Lung (tissue), 12 donors: ENCODE results near the gene C22orf23. TPM values are rescaled to one million over a fixed set of nuclear protein-coding genes. Genes with fewer than 3 reads are reported as not detected.
"Not testable (repeated sequence)": the region's sequence is repeated elsewhere in the genome, so short reads cannot be mapped to it uniquely, and the experiment has no call there.

Experiments used
- ATAC-seq: fragments of 200-7000 bp; cut with Tn5 transposase; one replicate; pipeline ENCODE4 v1.9.1; 2020; ENCODE audit warnings: moderate number of reproducible peaks; ENCODE audit not compliant: insufficient read depth, low FRiP score
- DNase-seq, 3 donors: peaks; one replicate each; pipeline ENCODE4 v3.0.0-alpha.2; 2013 to 2017
- H3K27ac ChIP-seq, 2 donors: one replicate each; pipeline ENCODE4 v1.5.1; 2013; ENCODE audit warnings: mild to moderate bottlenecking in 2 of 2, moderate library complexity in 2 of 2, control low read depth in 1 of 2, inconsistent platforms in 1 of 2, low read depth in 1 of 2, low read length in 1 of 2
- H3K27me3 ChIP-seq, 3 donors: one replicate each; pipeline ENCODE4 v1.5.1; 2013; ENCODE audit warnings: low read length in 2 of 3; ENCODE audit not compliant: control insufficient read depth in 3 of 3, insufficient read depth in 3 of 3
- H3K36me3 ChIP-seq, 4 donors: one replicate each; pipeline ENCODE4 v1.5.1; 2013; ENCODE audit warnings: low read length in 4 of 4, mild to moderate bottlenecking in 1 of 4, moderate library complexity in 1 of 4; ENCODE audit not compliant: control insufficient read depth in 4 of 4, insufficient read depth in 4 of 4
- H3K4me1 ChIP-seq, 5 donors: one replicate each; pipeline ENCODE4 v1.5.1; 2013; ENCODE audit warnings: low read length in 5 of 5, mild to moderate bottlenecking in 2 of 5, moderate library complexity in 1 of 5; ENCODE audit not compliant: control insufficient read depth in 5 of 5, insufficient read depth in 5 of 5
- H3K4me3 ChIP-seq: one replicate; pipeline ENCODE4 v1.5.1; 2013; ENCODE audit warnings: mild to moderate bottlenecking, control low read depth, moderate library complexity
- H3K9ac ChIP-seq, 2 donors: one replicate each; pipeline ENCODE4 v1.5.1; 2013; ENCODE audit warnings: low read length in 2 of 2, control low read depth in 1 of 2; ENCODE audit not compliant: insufficient read depth in 1 of 2
- H3K9me3 ChIP-seq, 4 donors: one replicate each; pipeline ENCODE4 v1.5.1; 2013; ENCODE audit warnings: low read length in 3 of 4, mild to moderate bottlenecking in 1 of 4, moderate library complexity in 1 of 4; ENCODE audit not compliant: control insufficient read depth in 4 of 4, insufficient read depth in 3 of 4
- CTCF ChIP-seq: IDR thresholded peaks from 2 replicates; pipeline ENCODE4 v1.5.1; 2012; ENCODE audit warnings: mild to moderate bottlenecking; ENCODE audit errors: control extremely low read depth, extremely low read depth
- WGBS, 2 donors: extraction: QIAGEN DNeasy Blood & Tissue Kit; methylation state at CpG; one replicate each; pipeline ENCODE4 v1.1.7; 2013; 5-methylcytosine and 5-hydroxymethylcytosine counted together
- polyA plus RNA-seq, 2 donors: library from polyadenylated mRNA; stranded (reverse); fragments of 200-250 nt; gene quantifications; one replicate each; pipeline ENCODE4 v1.2.1, GENCODE V29; 2013
- total RNA-seq, 2 donors: library from RNA; depleted of rRNA in 1 of 2; stranded (reverse); fragments of >200 nt in 1 of 2; gene quantifications; one replicate each; pipeline ENCODE4 v1.2.1, GENCODE V29; 2014 to 2021
- donor health status: control.
- donor health status: control.
- donor health status: Bipolar disorder and iron deficiency.
- donor health status: healthy.
- donor health status: DM: yes; HTN: yes; CAD: no.

Gene C22orf23
- total and polyA plus RNA-seq, 4 donors, result 1.1 to 4.2 (median 1.5) TPM

GRCh38 chr22:37954686-37955085 lies 1.3 kb upstream of the C22orf23 start:
- WGBS, 2 donors, result 66 to 76% methylated on average over 4 of the region's 4 CpGs
- no peak overlapping the region for H3K27ac ChIP-seq
- no peak for ATAC-seq
- H3K4me1 ChIP-seq, result peaks cover 0 to 19% (median 4%) of the 10 kb centered on the region in 5 donors
- H3K27me3 ChIP-seq, result peaks cover 0 to 2% (median 0%) of the 10 kb centered on the region in 3 donors
- H3K9ac ChIP-seq, result no peak overlapping the region
- no peak for DNase-seq
- no peak overlapping the region for H3K4me3 ChIP-seq
- peaks cover 8 to 26% (median 22%) of the 10 kb centered on the region in 4 donors for H3K36me3 ChIP-seq
- no peak for TF ChIP-seq CTCF
- no peaks in the 10 kb centered on the region for H3K9me3 ChIP-seq

- DNase-seq (no peak), ATAC-seq (peak; percentile 27)
- H3K27me3 ChIP-seq, result peaks cover 0 to 2% (median 0%) of the 10 kb centered on the region in 3 donors
- no peak for TF ChIP-seq CTCF
- peaks cover 0 to 19% (median 4%) of the 10 kb centered on the region in 5 donors for H3K4me1 ChIP-seq
- 0 to 1% methylated on average over 13 of the region's 13 CpGs for WGBS, 2 donors
- peak overlapping the region in 1 of 2 donors; percentile 80 for H3K27ac ChIP-seq
- no peaks in the 10 kb centered on the region for H3K9me3 ChIP-seq
- peaks cover 8 to 16% (median 14%) of the 10 kb centered on the region in 4 donors for H3K36me3 ChIP-seq
- H3K9ac ChIP-seq, result peak overlapping the region; percentile 56 to 75
- peak overlapping the region; percentile 76 for H3K4me3 ChIP-seq
Measured at GRCh38 chr22:37953062-37953436, 352 bp downstream of the C22orf23 start.

- Histone ChIP-seq H3K4me1 (peaks cover 0 to 19% (median 4%) of the 10 kb centered on the region in 5 donors), H3K36me3 (peaks cover 4 to 12% (median 10%) of the 10 kb centered on the region in 4 donors), H3K9ac (peak overlapping the region; percentile 56 to 75)
- H3K27ac ChIP-seq, ATAC-seq, H3K27me3 ChIP-seq, H3K9me3 ChIP-seq, H3K4me3 ChIP-seq, DNase-seq: not testable (repeated sequence)
- WGBS, 2 donors, result 11 to 12% methylated on average over 20 of the region's 20 CpGs
Measured at GRCh38 chr22:37952629-37953028, 772 bp downstream of the C22orf23 start.

GRCh38 chr22:37951305-37951704 lies 2.1 kb downstream of the C22orf23 start:
- TF ChIP-seq CTCF, result no peak
- peaks cover 0 to 2% (median 0%) of the 10 kb centered on the region in 3 donors for H3K27me3 ChIP-seq
- DNase-seq, result peak in 2 of 3 donors; percentile 35 to 39
- H3K4me1 ChIP-seq, result peaks cover 0 to 19% (median 4%) of the 10 kb centered on the region in 5 donors
- H3K9ac ChIP-seq, result no peak overlapping the region
- 58 to 71% methylated on average over 8 of the region's 8 CpGs for WGBS, 2 donors
- H3K4me3 ChIP-seq, result no peak overlapping the region
- H3K9me3 ChIP-seq, result no peaks in the 10 kb centered on the region
- no peak for ATAC-seq
- H3K36me3 ChIP-seq, result no peaks in the 10 kb centered on the region
- H3K27ac ChIP-seq, result no peak overlapping the region

GRCh38 chr22:37947142-37947795 lies 6.1 kb downstream of the C22orf23 start:
- not testable (repeated sequence) for H3K9me3 ChIP-seq, H3K36me3 ChIP-seq, H3K4me3 ChIP-seq, H3K27me3 ChIP-seq, H3K27ac ChIP-seq, DNase-seq, ATAC-seq, H3K4me1 ChIP-seq, H3K9ac ChIP-seq
- 95% methylated on average over 14 of the region's 14 CpGs for WGBS, 2 donors

GRCh38 chr22:37944423-37944822 lies 9.0 kb downstream of the C22orf23 start:
- DNase-seq, ATAC-seq, H3K27me3 ChIP-seq, H3K4me3 ChIP-seq, H3K27ac ChIP-seq, H3K9ac ChIP-seq, H3K9me3 ChIP-seq, H3K4me1 ChIP-seq: not testable (repeated sequence)
- WGBS, 2 donors, result 92 to 95% methylated on average over 11 of the region's 11 CpGs
- peaks cover 0 to 19% (median 8%) of the 10 kb centered on the region in 4 donors for H3K36me3 ChIP-seq
